NK-92 (cell line): ENCODE data around the gene NIT2.
"Not testable (repeated sequence)": the region's sequence is repeated elsewhere in the genome, so short reads cannot be mapped to it uniquely, and the experiment has no call there.

Source experiments
- DNase-seq: peaks from one replicate; lab custom pipeline; 2025; ENCODE audit not compliant: unreplicated experiment; lab: John Stamatoyannopoulos, UW

The NIT2 gene, protein sequence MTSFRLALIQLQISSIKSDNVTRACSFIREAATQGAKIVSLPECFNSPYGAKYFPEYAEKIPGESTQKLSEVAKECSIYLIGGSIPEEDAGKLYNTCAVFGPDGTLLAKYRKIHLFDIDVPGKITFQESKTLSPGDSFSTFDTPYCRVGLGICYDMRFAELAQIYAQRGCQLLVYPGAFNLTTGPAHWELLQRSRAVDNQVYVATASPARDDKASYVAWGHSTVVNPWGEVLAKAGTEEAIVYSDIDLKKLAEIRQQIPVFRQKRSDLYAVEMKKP

GRCh38 chr3:100334488-100335351 is at the start of gene NIT2:
Gene NIT2, plus strand, starts transcription at chr3:100334757. Its CDS starts 35 bp downstream, at chr3:100334792.
- no peak for DNase-seq

DNA sequence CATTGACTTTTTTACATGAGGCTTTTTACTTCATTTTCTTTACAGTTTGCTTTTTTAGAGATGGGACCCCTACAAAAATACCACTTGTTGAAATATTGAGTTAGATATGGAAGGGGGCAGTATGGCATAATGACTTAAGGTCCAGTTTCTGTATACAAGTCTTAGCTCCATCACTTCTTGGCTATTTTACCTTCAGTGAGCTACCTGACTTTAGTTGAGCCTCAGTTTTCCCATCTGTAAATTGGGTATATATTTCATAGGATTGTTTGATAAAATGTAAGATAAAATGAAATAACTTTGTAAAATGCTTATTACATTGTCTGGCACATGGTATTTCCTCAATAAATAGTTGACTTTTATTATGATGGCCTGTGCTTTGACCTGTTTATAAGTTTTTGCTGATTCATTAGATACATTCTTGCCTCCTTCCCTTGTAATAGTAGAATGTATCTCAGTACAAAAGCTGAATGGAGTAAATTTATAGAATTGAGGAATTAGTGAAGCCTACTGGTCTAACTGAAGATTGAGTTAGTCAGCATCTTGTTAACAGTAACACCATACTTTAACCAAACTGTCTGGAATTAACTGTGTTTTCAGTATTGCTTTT is 46.2 kb upstream of the NIT2 start:
- DNase-seq: no peak

DNA sequence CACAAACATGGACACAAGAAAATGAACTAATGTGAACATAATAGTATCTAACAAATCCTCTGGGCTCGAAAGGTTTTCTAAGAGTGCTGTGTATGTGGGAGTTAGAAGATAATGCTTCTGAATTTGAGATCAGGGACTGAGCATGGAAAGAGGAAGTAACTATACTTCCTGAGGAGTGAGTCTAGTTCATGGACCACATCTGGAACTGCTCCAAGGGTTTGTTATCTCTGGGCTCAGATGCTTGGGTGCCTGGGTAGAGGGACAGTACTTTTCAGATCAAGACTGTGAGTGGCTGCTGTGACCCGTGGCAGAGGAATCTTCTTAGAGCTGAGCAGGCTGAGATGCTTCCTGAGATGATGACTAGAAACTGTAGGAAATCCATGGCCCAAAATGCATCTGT is 45.2 kb upstream of the NIT2 start:
- DNase-seq: no peak

- no peak for DNase-seq
Observed at GRCh38 chr3:100295089-100295488, 39.5 kb upstream of the NIT2 start.

GRCh38 chr3:100297784-100298183 is 36.8 kb upstream of the NIT2 start:
- DNase-seq: no peak

GRCh38 chr3:100299016-100299415 is 35.5 kb upstream of the NIT2 start:
- DNase-seq: no peak

DNA sequence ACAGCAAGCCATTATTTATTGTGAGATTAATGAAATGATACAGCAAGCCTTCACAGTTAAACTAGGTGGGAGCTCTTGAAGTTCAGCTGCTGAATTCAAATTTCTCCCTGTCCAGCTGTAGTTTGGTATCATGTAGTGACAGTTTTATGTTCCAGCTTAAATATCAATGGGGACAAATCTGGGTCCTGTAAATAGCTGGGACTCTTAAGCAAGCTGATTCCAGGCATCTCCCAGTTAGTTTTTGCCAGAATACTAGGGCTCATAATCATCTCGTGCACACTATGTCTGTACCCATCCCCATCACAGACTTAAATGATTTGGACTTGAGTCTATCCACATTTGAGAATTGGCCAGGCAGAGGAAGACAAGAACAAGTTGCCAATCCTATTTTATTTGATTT is 27.9 kb upstream of the NIT2 start:
- DNase-seq: no peak

- no peak for DNase-seq
Observed at GRCh38 chr3:100310355-100310965, 24.1 kb upstream of the NIT2 start.

DNA sequence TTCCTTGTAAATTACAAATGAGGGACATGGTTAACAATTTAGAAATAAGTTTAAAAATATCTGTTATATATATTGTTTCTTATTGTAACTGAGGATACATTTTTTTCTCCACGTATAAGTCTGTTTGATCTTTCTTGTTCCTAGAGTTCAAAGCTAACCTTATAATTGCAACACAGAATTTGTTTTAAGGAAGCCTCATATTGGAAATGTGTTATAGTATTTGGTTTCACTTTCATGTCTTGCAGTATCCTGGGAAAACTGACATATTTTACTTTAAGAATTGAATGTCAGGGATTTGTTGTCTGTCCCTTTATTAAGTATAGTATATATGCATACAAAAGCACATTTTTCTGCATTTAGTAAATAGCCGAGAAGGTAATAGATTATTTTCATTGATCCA is 23.5 kb upstream of the NIT2 start:
- no peak for DNase-seq

DNA sequence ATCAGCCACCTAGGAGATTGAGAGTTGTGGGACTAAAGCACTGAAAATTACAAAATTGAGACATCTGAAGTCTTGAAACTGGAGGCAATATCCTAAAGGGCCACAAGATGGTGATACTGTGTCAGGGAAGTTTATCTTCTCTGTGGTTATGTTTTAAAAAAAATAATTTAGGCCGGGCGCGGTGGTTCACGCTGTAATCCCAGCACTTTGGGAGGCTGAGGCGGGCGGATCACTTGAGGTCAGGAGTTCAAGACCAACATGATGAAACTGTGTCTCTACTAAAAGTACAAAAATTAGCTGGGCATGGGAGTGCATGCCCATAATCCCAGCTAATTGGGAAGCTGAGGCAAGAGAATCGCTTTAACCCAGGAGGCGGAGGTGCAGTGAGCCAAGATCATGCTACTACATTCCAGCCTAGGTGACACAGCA is 17.9 kb upstream of the NIT2 start:
- no peak for DNase-seq

DNA sequence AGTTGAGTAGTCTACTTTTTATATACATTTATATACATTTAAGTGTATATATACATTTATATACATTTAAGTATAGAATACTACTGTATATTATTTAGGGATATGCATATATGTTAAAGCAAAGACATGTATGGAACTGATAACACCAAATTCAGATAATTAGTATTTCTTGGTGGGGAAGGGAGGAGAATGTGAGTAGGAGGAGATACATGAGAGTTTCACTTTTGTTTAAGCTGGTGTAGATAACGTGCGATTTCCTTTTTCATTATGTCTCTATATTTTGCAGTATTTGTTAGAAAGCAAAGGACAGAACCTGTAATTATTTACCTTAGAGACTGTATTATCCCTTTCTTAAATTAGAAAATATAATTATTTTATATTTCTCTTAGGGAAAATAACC is 16.6 kb upstream of the NIT2 start:
- DNase-seq: no peak

GRCh38 chr3:100319951-100320350 is 14.6 kb upstream of the NIT2 start:
- no peak for DNase-seq

DNA sequence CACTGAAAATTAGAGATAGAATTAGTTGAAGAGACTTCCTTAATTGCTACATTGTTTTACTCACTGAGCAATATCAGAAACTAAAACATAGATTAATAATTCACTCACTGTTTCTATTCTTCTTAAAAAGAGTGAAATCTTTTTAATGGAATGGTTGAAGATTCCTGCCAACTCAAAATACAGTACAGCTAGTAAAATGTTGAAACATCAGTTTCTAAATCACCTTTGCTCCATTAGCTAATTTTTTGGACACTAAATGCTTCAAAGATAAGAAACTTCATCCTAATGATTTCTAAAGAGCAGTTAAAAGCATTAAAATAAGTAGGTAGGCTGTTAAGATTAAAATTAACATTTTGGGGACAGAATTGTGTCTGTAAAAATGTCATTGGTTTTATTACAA is 10.5 kb upstream of the NIT2 start:
- no peak for DNase-seq

DNA sequence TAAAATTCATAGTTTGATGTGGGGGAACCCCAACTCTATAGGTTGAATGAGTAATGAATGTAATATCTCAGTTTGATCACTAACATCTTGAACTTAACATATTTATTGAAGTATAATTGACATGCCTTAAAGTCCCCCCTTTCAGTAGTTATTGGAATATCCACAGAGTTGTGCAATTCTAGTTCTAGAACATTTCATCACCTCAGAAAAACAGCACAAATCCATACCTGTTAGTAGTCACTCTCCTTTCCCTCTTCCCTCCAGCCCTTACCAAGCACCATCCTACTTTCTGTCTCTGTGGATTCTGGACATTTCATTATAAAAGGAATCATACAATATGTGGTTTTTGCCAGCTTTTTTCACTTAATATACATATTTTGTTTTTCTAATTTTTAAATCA is 8.7 kb upstream of the NIT2 start:
- DNase-seq: no peak

GRCh38 chr3:100327377-100327776 is 7.2 kb upstream of the NIT2 start:
- DNase-seq: not testable (repeated sequence)

GRCh38 chr3:100329800-100330489 is 4.6 kb upstream of the NIT2 start:
- DNase-seq: no peak

DNA sequence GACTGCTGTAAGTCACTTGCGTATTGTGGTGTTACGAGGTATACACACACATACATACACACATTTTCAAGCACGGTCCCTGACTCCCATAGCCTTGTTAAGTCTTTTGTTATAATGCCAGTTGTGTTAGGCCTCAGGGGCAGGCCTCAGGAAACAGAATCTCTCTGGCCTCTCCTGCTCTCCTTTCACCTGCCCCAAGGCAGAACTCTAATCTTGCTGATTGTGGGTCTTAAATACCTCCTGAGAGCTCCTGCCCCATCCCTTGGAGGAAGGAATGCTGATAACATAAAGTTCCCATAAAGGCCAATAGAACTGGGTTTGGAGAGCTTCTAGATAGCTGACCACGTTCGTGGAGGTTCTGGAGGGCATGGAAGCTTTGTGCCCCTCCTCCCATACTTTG is 3.9 kb upstream of the NIT2 start:
- no peak for DNase-seq

- no peak for DNase-seq
Observed at GRCh38 chr3:100331660-100332059, 2.9 kb upstream of the NIT2 start.

GRCh38 chr3:100333051-100333450 is 1.5 kb upstream of the NIT2 start:
- DNase-seq: no peak

DNA sequence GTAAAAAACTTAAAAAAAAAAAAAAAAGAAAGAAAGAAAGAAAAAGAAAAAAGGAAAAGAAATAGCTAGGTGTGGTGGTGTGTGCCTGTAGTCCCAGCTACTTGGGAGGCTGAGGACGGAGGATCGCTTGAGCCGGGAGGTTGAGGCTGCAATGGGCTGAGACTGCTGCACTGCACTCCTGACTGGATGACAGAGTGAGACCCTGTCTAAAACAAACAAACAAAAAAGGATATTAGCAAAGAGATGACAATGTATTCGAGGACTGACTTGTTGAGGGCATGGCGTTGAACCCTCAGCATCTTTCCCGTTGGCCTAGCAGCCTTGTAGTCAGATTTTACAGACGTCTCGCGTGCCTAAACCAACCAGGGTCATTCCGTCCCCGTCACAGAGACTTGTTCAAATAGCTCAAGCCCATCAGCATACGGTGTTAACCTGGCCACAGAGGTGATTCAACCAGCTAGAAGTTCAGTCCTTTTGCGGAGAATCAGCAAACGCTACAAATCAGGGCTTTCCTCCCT is 528 bp upstream of the NIT2 start:
- DNase-seq: no peak

DNA sequence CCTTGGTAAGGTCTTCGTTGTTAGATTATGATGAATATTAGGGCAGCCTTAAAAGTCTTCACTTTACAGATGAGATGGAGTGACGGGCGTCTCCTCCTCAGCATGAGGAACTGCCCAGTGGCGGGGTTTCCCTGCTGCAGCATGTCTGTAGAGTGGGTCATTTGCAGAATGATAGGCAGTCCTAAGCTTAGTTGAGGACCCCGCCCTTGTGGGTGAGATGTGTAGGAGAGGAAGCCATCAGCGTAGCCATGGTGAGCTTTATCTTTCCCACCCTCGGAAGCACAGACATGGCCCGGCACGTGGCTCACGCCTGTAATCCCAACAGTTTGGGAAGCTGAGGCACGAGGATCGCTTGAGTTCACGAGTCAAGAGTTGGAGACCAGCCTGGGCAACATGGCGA is 877 bp downstream of the NIT2 start:
- DNase-seq: no peak
